IMR-90 (cell line): Measurements from ENCODE around the gene MGAT3.

Experiments
- BHLHE40 ChIP-seq: fragments of 150-350 bp; IDR thresholded peaks from 2 replicates; pipeline ENCODE4 v1.6.1; 2016; ENCODE audit warnings: mild to moderate bottlenecking, low read depth, low read length
- CEBPB ChIP-seq: IDR thresholded peaks from 2 replicates; pipeline ENCODE4 v1.6.1; 2012; ENCODE audit warnings: low read depth, low read length, improper control_type of control experiment
- FOS ChIP-seq: fragments of 150-350 bp; IDR thresholded peaks from 2 replicates; pipeline ENCODE4 v1.6.1; 2016; ENCODE audit warnings: low read depth, low read length
- MAFK ChIP-seq: IDR thresholded peaks from 2 replicates; pipeline ENCODE4 v1.6.1; 2012; ENCODE audit warnings: low read depth, low read length, improper control_type of control experiment
- MAZ ChIP-seq: IDR thresholded peaks from 2 replicates; pipeline ENCODE4 v1.6.1; 2012; ENCODE audit warnings: low read depth, mild to moderate bottlenecking, low read length, improper control_type of control experiment, moderate library complexity, borderline replicate concordance
- MXI1 ChIP-seq: IDR thresholded peaks from 2 replicates; pipeline ENCODE4 v1.6.1; 2012; ENCODE audit warnings: low read depth, mild to moderate bottlenecking, low read length, moderate library complexity, borderline replicate concordance
- POLR2A ChIP-seq: IDR thresholded peaks from 2 replicates; pipeline ENCODE4 v1.6.1; 2012; ENCODE audit warnings: mild to moderate bottlenecking, low read depth, low read length
- RAD21 ChIP-seq: IDR thresholded peaks from 2 replicates; pipeline ENCODE4 v1.6.1; 2012; ENCODE audit warnings: low read length, improper control_type of control experiment
- RCOR1 ChIP-seq: IDR thresholded peaks from 2 replicates; pipeline ENCODE4 v1.6.1; 2012; ENCODE audit warnings: mild to moderate bottlenecking, low read length, improper control_type of control experiment; ENCODE audit not compliant: insufficient replicate concordance
- RFX5 ChIP-seq: IDR thresholded peaks from 2 replicates; pipeline ENCODE4 v1.8.0; 2012; ENCODE audit warnings: low read depth, mild to moderate bottlenecking, low read length, moderate library complexity
- SMC3 ChIP-seq: fragments of 150-350 bp; IDR thresholded peaks from 2 replicates; pipeline ENCODE4 v1.6.1; 2016; ENCODE audit warnings: low read depth, mild to moderate bottlenecking, antibody characterized with exemption, low read length, moderate library complexity
- TF ChIP-seq, protein P1 (sequence below): conservative IDR thresholded peaks from 2 replicates; pipeline ENCODE4 v1.5.1; 2012; ENCODE audit warnings: mild to moderate bottlenecking, low read depth, low read length, improper control_type of control experiment
- TF ChIP-seq, protein P2 (sequence below): fragments of 150-350 bp; IDR thresholded peaks from 2 replicates; pipeline ENCODE4 v1.6.1; 2017; ENCODE audit warnings: mild to moderate bottlenecking, antibody characterized with exemption, low read length, low read depth
- TF ChIP-seq, protein P3 (sequence below): fragments of 150-350 bp; IDR thresholded peaks from 2 replicates; pipeline ENCODE4 v1.6.1; 2016; ENCODE audit warnings: low read depth, mild to moderate bottlenecking, low read length, moderate library complexity, borderline replicate concordance

DNA sequence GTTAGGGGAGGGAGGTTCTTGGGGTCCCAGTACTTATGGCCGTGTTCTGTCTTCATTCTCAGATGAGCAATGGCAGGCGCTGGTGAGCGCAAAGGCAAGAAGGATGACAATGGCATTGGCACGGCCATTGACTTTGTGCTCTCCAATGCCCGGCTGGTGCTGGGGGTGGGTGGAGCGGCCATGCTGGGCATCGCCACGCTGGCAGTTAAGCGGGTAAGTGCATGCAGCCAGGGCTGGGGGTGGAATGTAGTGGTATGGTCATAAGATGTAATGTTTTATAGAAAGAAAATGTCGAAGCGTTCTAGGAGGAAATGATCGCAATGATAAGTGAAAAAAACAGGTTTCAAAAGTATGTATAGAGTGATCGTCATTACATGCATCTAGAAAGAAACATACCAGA is 54.4 kb downstream of the MGAT3 start:
- TF ChIP-seq, protein P1, sequence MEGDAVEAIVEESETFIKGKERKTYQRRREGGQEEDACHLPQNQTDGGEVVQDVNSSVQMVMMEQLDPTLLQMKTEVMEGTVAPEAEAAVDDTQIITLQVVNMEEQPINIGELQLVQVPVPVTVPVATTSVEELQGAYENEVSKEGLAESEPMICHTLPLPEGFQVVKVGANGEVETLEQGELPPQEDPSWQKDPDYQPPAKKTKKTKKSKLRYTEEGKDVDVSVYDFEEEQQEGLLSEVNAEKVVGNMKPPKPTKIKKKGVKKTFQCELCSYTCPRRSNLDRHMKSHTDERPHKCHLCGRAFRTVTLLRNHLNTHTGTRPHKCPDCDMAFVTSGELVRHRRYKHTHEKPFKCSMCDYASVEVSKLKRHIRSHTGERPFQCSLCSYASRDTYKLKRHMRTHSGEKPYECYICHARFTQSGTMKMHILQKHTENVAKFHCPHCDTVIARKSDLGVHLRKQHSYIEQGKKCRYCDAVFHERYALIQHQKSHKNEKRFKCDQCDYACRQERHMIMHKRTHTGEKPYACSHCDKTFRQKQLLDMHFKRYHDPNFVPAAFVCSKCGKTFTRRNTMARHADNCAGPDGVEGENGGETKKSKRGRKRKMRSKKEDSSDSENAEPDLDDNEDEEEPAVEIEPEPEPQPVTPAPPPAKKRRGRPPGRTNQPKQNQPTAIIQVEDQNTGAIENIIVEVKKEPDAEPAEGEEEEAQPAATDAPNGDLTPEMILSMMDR, result no peak
- TF ChIP-seq POLR2A (no peak), RCOR1 (no peak), CEBPB (no peak), SMC3 (no peak), RFX5 (no peak), MAFK (no peak), MAZ (no peak), RAD21 (no peak), BHLHE40 (no peak), FOS (no peak), MXI1 (no peak)
- TF ChIP-seq, protein P2, sequence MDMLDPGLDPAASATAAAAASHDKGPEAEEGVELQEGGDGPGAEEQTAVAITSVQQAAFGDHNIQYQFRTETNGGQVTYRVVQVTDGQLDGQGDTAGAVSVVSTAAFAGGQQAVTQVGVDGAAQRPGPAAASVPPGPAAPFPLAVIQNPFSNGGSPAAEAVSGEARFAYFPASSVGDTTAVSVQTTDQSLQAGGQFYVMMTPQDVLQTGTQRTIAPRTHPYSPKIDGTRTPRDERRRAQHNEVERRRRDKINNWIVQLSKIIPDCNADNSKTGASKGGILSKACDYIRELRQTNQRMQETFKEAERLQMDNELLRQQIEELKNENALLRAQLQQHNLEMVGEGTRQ, result no peak
- TF ChIP-seq, protein P3, sequence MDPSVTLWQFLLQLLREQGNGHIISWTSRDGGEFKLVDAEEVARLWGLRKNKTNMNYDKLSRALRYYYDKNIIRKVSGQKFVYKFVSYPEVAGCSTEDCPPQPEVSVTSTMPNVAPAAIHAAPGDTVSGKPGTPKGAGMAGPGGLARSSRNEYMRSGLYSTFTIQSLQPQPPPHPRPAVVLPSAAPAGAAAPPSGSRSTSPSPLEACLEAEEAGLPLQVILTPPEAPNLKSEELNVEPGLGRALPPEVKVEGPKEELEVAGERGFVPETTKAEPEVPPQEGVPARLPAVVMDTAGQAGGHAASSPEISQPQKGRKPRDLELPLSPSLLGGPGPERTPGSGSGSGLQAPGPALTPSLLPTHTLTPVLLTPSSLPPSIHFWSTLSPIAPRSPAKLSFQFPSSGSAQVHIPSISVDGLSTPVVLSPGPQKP, result no peak
